Measurements from ENCODE around the gene DHRS4L2.

Gene DHRS4L2

GRCh38 chr14:24054646-24055045 is 65.9 kb downstream of the DHRS4L2 start:
- DNase-seq (ENCODE audit: low read depth) = no peak

All from stimulated activated CD8-positive, alpha-beta memory T cell treated with anti-CD3 and anti-CD28 coated beads, Interleukin-12 subunit alpha, Interleukin-12 subunit beta, amount 100 ng/mL, for 4 hours (primary cell).